Upper lobe of left lung (tissue), 4 donors: Measurements from ENCODE around the gene SULT1C4.

Experiments used
- EP300 ChIP-seq, 4 donors: sonication (generic); formaldehyde crosslinking; IDR thresholded peaks; one replicate each; pipeline ENCODE4 v1.5.1; 2017; ENCODE audit warnings: antibody characterized with exemption in 4 of 4, control low read depth in 2 of 4
- POLR2AphosphoS5 ChIP-seq, 2 donors: sonication (generic); formaldehyde crosslinking; IDR thresholded peaks; one replicate each; pipeline ENCODE4 v1.5.1; 2017; ENCODE audit warnings: antibody characterized with exemption in 2 of 2

DNA sequence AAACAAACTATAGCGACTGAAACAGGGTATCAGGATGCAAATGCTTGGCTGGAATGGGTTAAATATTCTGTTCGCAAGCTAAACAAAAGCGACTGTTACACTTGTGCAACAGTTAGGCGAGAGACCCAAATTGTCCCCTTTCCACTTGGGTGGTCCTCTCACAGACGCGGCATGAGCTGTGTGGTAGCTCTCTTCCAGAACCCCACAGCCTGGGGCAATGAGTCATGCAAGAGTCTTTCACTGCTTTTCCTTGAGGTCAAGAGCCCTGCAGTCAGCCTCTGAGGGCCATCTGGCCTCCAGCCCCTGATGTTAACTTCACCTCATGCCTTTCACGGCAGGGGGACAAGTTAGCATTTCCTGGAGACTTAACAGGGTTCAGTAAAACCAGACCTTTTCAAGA lies 25.7 kb downstream of the SULT1C4 start:
- no peak for TF ChIP-seq EP300 (IDR thresholded peaks at IDR 0.05)
- TF ChIP-seq POLR2AphosphoS5 (IDR thresholded peaks at IDR 0.05), result no peak
